A549 (cell line): ENCODE data around the gene LTB. TPM values are rescaled to one million over a fixed set of nuclear protein-coding genes. Genes with fewer than 3 reads are reported as not detected.

Experiments used
- ATAC-seq, 2 experiments: fragments of 200-7000 bp in 1 of 2; fragments of >200 bp in 1 of 2; cut with Nextera tagmentation in 1 of 2; cut with Tn5 transposase in 1 of 2; 3 replicates each; pipeline versions ENCODE4 v1.8.0 to v1.9.1; 2018 to 2020; ENCODE audit warnings: mild to moderate bottlenecking in 1 of 2, moderate library complexity in 1 of 2
- CTCF ChIA-PET: fragments of 300-600 bp; sonication (Branson Sonifier 250); formaldehyde crosslinking; extraction: SDS; loops from one replicate; lab custom pipeline; 2021; ENCODE audit warnings: antibody characterized with exemption, inconsistent platforms; lab: Yijun Ruan, JAX
- POLR2A ChIA-PET: fragments of 350-600 bp; formaldehyde crosslinking; extraction: SDS; loops from one replicate; lab custom pipeline; 2021; ENCODE audit warnings: antibody characterized with exemption, inconsistent platforms; lab: Yijun Ruan, JAX
- DNase-seq, 2 experiments: peaks; one replicate each; pipeline versions ENCODE4 v3.0.0 to v3.0.0-alpha.2; 2011 to 2016; ENCODE audit warnings: low read depth in 1 of 2, low spot score in 1 of 2
- FAIRE-seq: peaks from 2 replicates; lab custom pipeline; 2011; peaks lifted over from hg19 to GRCh38; lab: Jason Lieb, UNC
- H3K27ac ChIP-seq, 2 experiments: fragments of >200 bp; sonication (Bioruptor Twin); formaldehyde crosslinking; 3 replicates each; pipeline ENCODE4 v1.5.1; 2016 to 2017
- H3K4me1 ChIP-seq: fragments of >200 bp; sonication (Bioruptor Twin); formaldehyde crosslinking; 3 replicates; pipeline ENCODE4 v1.6.1; 2016
- H3K4me2 ChIP-seq: fragments of >200 bp; sonication (Bioruptor Twin); formaldehyde crosslinking; 3 replicates; pipeline ENCODE4 v1.6.1; 2016
- H3K4me3 ChIP-seq: fragments of >200 bp; sonication (Bioruptor Twin); formaldehyde crosslinking; 3 replicates; pipeline ENCODE4 v1.5.1; 2016
- H3K9me3 ChIP-seq: fragments of >200 bp; sonication (Bioruptor Twin); formaldehyde crosslinking; 3 replicates; pipeline ENCODE4 v1.6.1; 2016
- CBX2 ChIP-seq: fragments of 200-600 bp; sonication (generic); IDR thresholded peaks from 2 replicates; pipeline ENCODE4 v1.6.1; 2016; ENCODE audit warnings: low read depth, mild to moderate bottlenecking, borderline replicate concordance
- CBX8 ChIP-seq: fragments of 200-600 bp; sonication (generic); IDR thresholded peaks from 2 replicates; pipeline ENCODE4 v1.6.1; 2016
- CHD2 ChIP-seq: fragments of 150-350 bp; IDR thresholded peaks from 2 replicates; pipeline ENCODE4 v1.6.1; 2014; ENCODE audit warnings: low read length; ENCODE audit not compliant: partially characterized antibody
- EHF ChIP-seq: fragments of 250-450 bp; sonication (Bioruptor Pico); IDR thresholded peaks from 2 replicates; pipeline ENCODE4 v1.5.0; 2020; ENCODE audit warnings: mild to moderate bottlenecking
- FOXS1 ChIP-seq: fragments of 250-450 bp; sonication (Bioruptor Pico); IDR thresholded peaks from 2 replicates; pipeline ENCODE4 v1.5.0; 2020; ENCODE audit warnings: mild to moderate bottlenecking, moderate library complexity
- GATA3 ChIP-seq: IDR thresholded peaks from 2 replicates; pipeline ENCODE4 v1.6.1; 2012; ENCODE audit warnings: borderline replicate concordance
- JUN ChIP-seq, 2 experiments: fragments of >200 bp; sonication (Bioruptor Twin); formaldehyde crosslinking; IDR thresholded peaks; 2 replicates in 1 of 2; 3 replicates in 1 of 2; pipeline ENCODE4 v1.6.1; 2016 to 2017
- MAZ ChIP-seq: fragments of 150-350 bp; IDR thresholded peaks from 2 replicates; pipeline ENCODE4 v1.6.1; 2014; ENCODE audit warnings: antibody characterized with exemption, low read depth, low read length, borderline replicate concordance
- MYC ChIP-seq: IDR thresholded peaks from 2 replicates; pipeline ENCODE4 v1.6.1; 2012; ENCODE audit warnings: mild to moderate bottlenecking, inconsistent platforms, low read length, improper control_type of control experiment, borderline replicate concordance
- NFE2L2 ChIP-seq: fragments of 150-350 bp; conservative IDR thresholded peaks from 2 replicates; pipeline ENCODE4 v1.6.1; 2014; ENCODE audit warnings: low read length
- NPAS2 ChIP-seq: fragments of 250-450 bp; sonication (Bioruptor Pico); IDR thresholded peaks from 2 replicates; pipeline ENCODE4 v1.8.0; 2022; ENCODE audit warnings: mild to moderate bottlenecking, moderate library complexity, borderline replicate concordance
- PHF8 ChIP-seq: fragments of 200-600 bp; sonication (generic); IDR thresholded peaks from 2 replicates; pipeline ENCODE4 v1.6.1; 2016; ENCODE audit warnings: low read depth, mild to moderate bottlenecking, antibody characterized with exemption, moderate library complexity, borderline replicate concordance
- POLR2A ChIP-seq: IDR thresholded peaks from 2 replicates; pipeline ENCODE4 v1.6.1; 2012; ENCODE audit warnings: mild to moderate bottlenecking, low read length
- RARB ChIP-seq: fragments of 250-450 bp; sonication (Bioruptor Pico); IDR thresholded peaks from 2 replicates; pipeline ENCODE4 v1.8.0; 2021; ENCODE audit warnings: mild to moderate bottlenecking, moderate library complexity
- SMC3 ChIP-seq: fragments of >200 bp; sonication (Bioruptor Twin); formaldehyde crosslinking; IDR thresholded peaks from 3 replicates; pipeline ENCODE4 v1.6.1; 2018; ENCODE audit warnings: inconsistent platforms
- SREBF2 ChIP-seq: fragments of 450-650 bp; IDR thresholded peaks from 2 replicates; pipeline ENCODE4 v1.6.1; 2014; ENCODE audit warnings: mild to moderate bottlenecking, moderate library complexity
- WGBS: methylation state at CpG from one replicate; pipeline ENCODE4 v1.1.6; 2017; ENCODE audit errors: missing lambda C conversion rate; 5-methylcytosine and 5-hydroxymethylcytosine counted together
- polyA plus RNA-seq, 4 experiments: library from polyadenylated mRNA; depleted of rRNA in 3 of 4; stranded (reverse); fragments of >200 nt; fragmentation: RNase III in 1 of 4; extraction: RNeasy Plus Mini Kit Qiagen cat#74134 plus additional on column Dnase treatment in 1 of 4; gene quantifications; 2 replicates in 3 of 4; 3 replicates in 1 of 4; pipeline ENCODE4 v1.2.3, GENCODE V29; 2011 to 2017
- TF ChIP-seq, protein P1 (sequence below): fragments of 150-350 bp; IDR thresholded peaks from 2 replicates; pipeline ENCODE4 v1.6.1; 2014; ENCODE audit warnings: low read depth, mild to moderate bottlenecking, low read length
- TF ChIP-seq, protein P2 (sequence below): fragments of >200 bp; sonication (Bioruptor Twin); formaldehyde crosslinking; IDR thresholded peaks from 2 replicates; pipeline ENCODE4 v1.6.1; 2016
- TF ChIP-seq, protein P3 (sequence below): IDR thresholded peaks from 2 replicates; pipeline ENCODE4 v1.6.1; 2012

The LTB gene
- polyA plus RNA-seq, 2 of the 4 experiments (the other 2 are of a cell fraction), result 0.14 to 0.26 TPM

DNA sequence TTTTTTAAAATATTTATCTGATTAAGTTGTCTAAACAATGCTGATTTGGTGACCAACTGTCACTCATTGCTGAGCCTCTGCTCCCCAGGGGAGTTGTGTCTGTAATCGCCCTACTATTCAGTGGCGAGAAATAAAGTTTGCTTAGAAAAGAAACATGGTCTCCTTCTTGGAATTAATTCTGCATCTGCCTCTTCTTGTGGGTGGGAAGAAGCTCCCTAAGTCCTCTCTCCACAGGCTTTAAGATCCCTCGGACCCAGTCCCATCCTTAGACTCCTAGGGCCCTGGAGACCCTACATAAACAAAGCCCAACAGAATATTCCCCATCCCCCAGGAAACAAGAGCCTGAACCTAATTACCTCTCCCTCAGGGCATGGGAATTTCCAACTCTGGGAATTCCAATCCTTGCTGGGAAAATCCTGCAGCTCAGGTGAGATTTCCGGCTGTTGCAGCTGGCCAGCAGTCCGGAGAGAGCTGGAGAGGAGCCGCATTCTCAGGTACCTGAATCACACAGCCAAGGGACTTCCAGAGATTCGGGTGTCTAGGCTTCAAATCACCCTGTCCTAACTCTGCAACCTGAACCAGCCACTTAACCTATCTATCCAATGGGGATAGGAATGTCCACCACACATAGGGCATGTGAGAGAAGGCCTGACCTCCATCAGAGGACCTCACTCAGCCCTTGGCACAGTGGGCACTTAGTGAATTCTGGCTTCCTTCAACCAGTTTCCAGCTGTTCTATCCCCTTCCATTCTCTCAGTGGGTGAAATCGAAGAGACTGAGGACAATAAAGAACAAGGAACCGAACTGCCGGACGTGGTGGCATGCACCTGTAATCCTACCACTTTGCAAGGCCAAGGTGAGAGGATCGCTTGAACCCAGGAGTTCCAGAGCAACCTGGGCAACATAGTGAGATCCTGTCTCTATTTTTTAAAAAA lies 3.8 kb downstream of the LTB start:
- no peaks in the 10 kb centered on the region for H3K9me3 ChIP-seq
- TF ChIP-seq EHF (CRISPR knock-in tag), result no peak
- TF ChIP-seq JUN (IDR thresholded peaks at IDR 0.05), result no peak
- no peak for TF ChIP-seq GATA3
- no peak for TF ChIP-seq FOXS1 (CRISPR knock-in tag)
- TF ChIP-seq, protein P1, sequence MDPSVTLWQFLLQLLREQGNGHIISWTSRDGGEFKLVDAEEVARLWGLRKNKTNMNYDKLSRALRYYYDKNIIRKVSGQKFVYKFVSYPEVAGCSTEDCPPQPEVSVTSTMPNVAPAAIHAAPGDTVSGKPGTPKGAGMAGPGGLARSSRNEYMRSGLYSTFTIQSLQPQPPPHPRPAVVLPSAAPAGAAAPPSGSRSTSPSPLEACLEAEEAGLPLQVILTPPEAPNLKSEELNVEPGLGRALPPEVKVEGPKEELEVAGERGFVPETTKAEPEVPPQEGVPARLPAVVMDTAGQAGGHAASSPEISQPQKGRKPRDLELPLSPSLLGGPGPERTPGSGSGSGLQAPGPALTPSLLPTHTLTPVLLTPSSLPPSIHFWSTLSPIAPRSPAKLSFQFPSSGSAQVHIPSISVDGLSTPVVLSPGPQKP, result no peak
- TF ChIP-seq, all 56 proteins: peak for 0
- H3K27ac ChIP-seq, result no peak overlapping the region
- DNase-seq (no peak), FAIRE-seq (no peak), ATAC-seq (no peak)
- ChIA-PET POLR2A (no interaction called here), CTCF (interaction anchor here (3.2 to 18.3 kb wide), 4 partner anchors 9 to 32 kb away, joined by 18 to 338 read pairs (median 43); partner anchors contain the start of genes ATP6V1G2, LTA, NCR3 and NFKBIL1)
- peaks cover 6% of the 10 kb centered on the region; the same call in 1 of the 3 replicates for H3K4me1 ChIP-seq
- no peak overlapping the region for H3K4me3 ChIP-seq
- 56% methylated on average over 12 of the region's 12 CpGs for WGBS
- no peak overlapping the region for H3K4me2 ChIP-seq

DNA sequence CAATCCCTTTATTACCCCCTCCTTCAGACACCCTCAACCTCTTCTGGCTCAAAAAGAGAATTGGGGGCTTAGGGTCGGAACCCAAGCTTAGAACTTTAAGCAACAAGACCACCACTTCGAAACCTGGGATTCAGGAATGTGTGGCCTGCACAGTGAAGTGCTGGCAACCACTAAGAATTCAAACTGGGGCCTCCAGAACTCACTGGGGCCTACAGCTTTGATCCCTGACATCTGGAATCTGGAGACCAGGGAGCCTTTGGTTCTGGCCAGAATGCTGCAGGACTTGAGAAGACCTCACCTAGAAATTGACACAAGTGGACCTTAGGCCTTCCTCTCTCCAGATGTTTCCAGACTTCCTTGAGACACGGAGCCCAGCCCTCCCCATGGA lies 4.7 kb downstream of the LTB start:
- Histone ChIP-seq H3K4me2 (no peak overlapping the region), H3K4me1 (peaks cover 6% of the 10 kb centered on the region; the same call in 1 of the 3 replicates), H3K4me3 (no peak overlapping the region), H3K9me3 (no peaks in the 10 kb centered on the region), H3K27ac (no peak overlapping the region)
- no peak for FAIRE-seq
- DNase-seq, result no peak
- no peak for ATAC-seq
- CTCF ChIA-PET, result interaction anchor here (5.3 to 18.3 kb wide), 3 partner anchors 17 to 31 kb away, joined by 18 to 338 read pairs (median 56); partner anchors contain the start of genes ATP6V1G2, NCR3 and NFKBIL1
- POLR2A ChIA-PET, result no interaction called here
- WGBS, result 76% methylated on average over 2 of the region's 3 CpGs
- no peak for TF ChIP-seq PHF8
- no peak for TF ChIP-seq SREBF2
- TF ChIP-seq MYC, result no peak
- TF ChIP-seq JUN (IDR thresholded peaks at IDR 0.05), result no peak
- TF ChIP-seq RARB (CRISPR knock-in tag), result no peak
- TF ChIP-seq, protein P2, sequence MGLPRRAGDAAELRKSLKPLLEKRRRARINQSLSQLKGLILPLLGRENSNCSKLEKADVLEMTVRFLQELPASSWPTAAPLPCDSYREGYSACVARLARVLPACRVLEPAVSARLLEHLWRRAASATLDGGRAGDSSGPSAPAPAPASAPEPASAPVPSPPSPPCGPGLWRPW, result no peak
- TF ChIP-seq NFE2L2, result no peak
- no peak for TF ChIP-seq SMC3
- no peak for TF ChIP-seq CHD2

DNA sequence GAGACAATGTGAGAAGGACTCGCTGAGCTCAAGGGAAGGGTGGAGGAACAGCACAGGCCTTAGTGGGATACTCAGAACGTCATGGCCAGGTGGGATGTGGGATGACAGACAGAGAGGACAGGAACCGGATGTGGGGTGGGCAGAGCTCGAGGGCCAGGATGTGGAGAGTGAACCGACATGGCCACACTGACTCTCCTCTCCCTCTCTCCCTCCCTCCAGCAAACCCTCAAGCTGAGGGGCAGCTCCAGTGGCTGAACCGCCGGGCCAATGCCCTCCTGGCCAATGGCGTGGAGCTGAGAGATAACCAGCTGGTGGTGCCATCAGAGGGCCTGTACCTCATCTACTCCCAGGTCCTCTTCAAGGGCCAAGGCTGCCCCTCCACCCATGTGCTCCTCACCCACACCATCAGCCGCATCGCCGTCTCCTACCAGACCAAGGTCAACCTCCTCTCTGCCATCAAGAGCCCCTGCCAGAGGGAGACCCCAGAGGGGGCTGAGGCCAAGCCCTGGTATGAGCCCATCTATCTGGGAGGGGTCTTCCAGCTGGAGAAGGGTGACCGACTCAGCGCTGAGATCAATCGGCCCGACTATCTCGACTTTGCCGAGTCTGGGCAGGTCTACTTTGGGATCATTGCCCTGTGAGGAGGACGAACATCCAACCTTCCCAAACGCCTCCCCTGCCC lies 5.2 kb downstream of the LTB start:
- H3K9me3 ChIP-seq, result no peaks in the 10 kb centered on the region
- H3K4me1 ChIP-seq, result peaks cover 6% of the 10 kb centered on the region; the same call in 1 of the 3 replicates
- H3K4me3 ChIP-seq, result no peak overlapping the region
- FAIRE-seq, result no peak
- ATAC-seq, result no peak
- DNase-seq, result no peak
- ChIA-PET POLR2A (no interaction called here), CTCF (interaction anchor here (1.4 to 18.3 kb wide), 5 partner anchors 7 to 30 kb away, joined by 4 to 338 read pairs (median 19); partner anchors contain the start of genes ATP6V1G2, NCR3 and NFKBIL1)
- H3K4me2 ChIP-seq, result no peak overlapping the region
- TF ChIP-seq MAZ, result no peak
- TF ChIP-seq CBX8, result no peak
- TF ChIP-seq, protein P2, result no peak
- no peak for TF ChIP-seq POLR2A
- no peak for TF ChIP-seq FOXS1 (CRISPR knock-in tag)
- no peak for TF ChIP-seq CBX2
- TF ChIP-seq, protein P3, sequence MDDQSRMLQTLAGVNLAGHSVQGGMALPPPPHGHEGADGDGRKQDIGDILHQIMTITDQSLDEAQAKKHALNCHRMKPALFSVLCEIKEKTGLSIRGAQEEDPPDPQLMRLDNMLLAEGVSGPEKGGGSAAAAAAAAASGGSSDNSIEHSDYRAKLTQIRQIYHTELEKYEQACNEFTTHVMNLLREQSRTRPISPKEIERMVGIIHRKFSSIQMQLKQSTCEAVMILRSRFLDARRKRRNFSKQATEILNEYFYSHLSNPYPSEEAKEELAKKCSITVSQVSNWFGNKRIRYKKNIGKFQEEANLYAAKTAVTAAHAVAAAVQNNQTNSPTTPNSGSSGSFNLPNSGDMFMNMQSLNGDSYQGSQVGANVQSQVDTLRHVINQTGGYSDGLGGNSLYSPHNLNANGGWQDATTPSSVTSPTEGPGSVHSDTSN, result no peak
- TF ChIP-seq NPAS2 (CRISPR knock-in tag), result no peak
- H3K27ac ChIP-seq, result no peak overlapping the region
- 75% methylated on average over 11 of the region's 19 CpGs for WGBS
